T47D (cell line): Measurements from ENCODE around the gene ANKRD61.
"Not testable (repeated sequence)": the region's sequence is repeated elsewhere in the genome, so short reads cannot be mapped to it uniquely, and the experiment has no call there.

Experiments used
- DNase-seq, 2 experiments: peaks; one replicate each; pipeline versions ENCODE4 v3.0.0 to v3.0.0-alpha.2; 2011 to 2012; ENCODE audit warnings: low read depth in 1 of 2, low spot score in 1 of 2
- JUND ChIP-seq: IDR thresholded peaks from 2 replicates; pipeline ENCODE4 v1.6.1; 2012; ENCODE audit warnings: low read depth
- in situ Hi-C: cut with HindIII; loops from 2 replicates; pipeline ENCODE4 v1.10.0; 2016; ENCODE audit warnings: low sequenced_read_pairs, low pct_unique_long_range_greater_than_20kb

The ANKRD61 gene

DNA sequence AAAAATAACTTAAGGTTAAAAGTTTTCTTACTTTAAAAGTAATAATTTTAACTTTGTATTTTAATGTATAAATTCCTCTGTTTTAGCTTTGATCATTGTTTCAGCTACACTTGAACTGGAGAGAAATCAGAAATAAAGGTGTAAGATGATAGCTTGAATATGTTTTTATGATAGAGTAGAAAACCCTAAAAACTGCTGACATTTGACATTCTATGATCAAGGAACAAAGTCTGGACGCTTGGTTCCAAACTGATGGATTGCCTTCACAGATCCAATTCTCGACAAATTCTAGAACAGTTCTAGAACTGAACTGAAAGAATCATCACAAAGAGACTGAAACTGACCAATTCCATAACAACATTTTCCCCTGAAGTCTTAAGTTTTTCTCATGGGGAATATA is at the start of gene ANKRD61:
TSS of gene ANKRD61 (plus strand) at position 389 of the 400 bp plus-strand sequence. CDS start at position 389, 0 bp downstream.
- DNase-seq: no peak
- no peak for TF ChIP-seq JUND
- in situ Hi-C loops: no loop called here

GRCh38 chr7:5987061-5987460 is 44.1 kb upstream of the ANKRD61 start:
- in situ Hi-C loops, DNase-seq: not testable (repeated sequence)

GRCh38 chr7:5997210-5997808 is 33.9 kb upstream of the ANKRD61 start:
- in situ Hi-C loops: no loop called here
- TF ChIP-seq JUND: no peak
- peak; percentile 19 to 69 for DNase-seq

DNA sequence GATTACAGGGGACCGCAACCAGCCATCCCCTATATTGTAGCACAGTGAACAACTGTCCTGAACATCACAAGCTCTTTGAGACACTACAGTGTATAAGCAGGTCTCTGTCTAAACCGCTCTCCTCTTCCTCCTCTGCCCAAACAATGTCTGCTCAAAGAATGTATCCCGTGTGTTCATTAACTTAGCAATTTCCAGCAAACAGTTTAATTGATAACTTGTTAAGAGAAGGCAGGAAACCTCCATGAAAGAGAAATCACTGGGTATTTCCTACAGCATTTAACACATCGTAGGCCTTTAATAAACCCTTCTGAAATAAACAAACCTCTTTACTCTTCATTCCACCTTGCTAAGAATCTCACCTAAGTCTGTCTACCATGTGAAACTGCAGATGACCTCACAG is 23.8 kb upstream of the ANKRD61 start:
- TF ChIP-seq JUND: no peak
- no peak for DNase-seq
- in situ Hi-C loops: no loop called here

- in situ Hi-C loops, DNase-seq: not testable (repeated sequence)
These were observed 23.2 kb upstream of the ANKRD61 start for GRCh38 chr7:6007835-6008590.

- peak; percentile 96 to 100 for DNase-seq
- TF ChIP-seq JUND: no peak
- in situ Hi-C loops: no loop called here
These were observed 22.2 kb upstream of the ANKRD61 start, which contains the start of the genes AIMP2 and PMS2 for GRCh38 chr7:6008668-6009611. TSS of gene AIMP2 (plus strand) at chr7:6009272. CDS start at chr7:6009364, 92 bp downstream. TSS of gene PMS2 (minus strand) at chr7:6009049. CDS start at chr7:6009019, 30 bp downstream.

GRCh38 chr7:6010370-6010769 is 20.8 kb upstream of the ANKRD61 start:
- in situ Hi-C loops, DNase-seq: not testable (repeated sequence)

DNA sequence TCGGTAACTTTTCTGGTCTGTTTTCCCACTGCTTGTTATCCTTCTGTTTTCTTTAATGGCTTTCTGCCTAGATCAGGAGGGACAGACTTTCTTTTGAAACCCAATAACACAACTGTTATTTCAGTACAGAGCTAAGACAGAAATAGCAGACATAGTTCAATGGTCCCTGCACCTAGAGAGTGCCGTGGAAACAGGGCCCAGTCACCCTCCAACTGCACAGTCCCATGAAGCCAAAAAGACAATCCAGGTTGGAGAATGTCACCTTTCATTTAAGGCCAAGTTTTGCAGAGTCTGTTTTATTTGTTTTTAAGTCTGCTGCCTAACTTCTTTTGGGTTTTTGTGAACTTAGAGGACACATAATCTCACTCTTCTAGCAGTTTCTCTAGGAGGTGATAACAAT is 19.6 kb upstream of the ANKRD61 start:
- DNase-seq: no peak
- in situ Hi-C loops: no loop called here
- TF ChIP-seq JUND: no peak

DNA sequence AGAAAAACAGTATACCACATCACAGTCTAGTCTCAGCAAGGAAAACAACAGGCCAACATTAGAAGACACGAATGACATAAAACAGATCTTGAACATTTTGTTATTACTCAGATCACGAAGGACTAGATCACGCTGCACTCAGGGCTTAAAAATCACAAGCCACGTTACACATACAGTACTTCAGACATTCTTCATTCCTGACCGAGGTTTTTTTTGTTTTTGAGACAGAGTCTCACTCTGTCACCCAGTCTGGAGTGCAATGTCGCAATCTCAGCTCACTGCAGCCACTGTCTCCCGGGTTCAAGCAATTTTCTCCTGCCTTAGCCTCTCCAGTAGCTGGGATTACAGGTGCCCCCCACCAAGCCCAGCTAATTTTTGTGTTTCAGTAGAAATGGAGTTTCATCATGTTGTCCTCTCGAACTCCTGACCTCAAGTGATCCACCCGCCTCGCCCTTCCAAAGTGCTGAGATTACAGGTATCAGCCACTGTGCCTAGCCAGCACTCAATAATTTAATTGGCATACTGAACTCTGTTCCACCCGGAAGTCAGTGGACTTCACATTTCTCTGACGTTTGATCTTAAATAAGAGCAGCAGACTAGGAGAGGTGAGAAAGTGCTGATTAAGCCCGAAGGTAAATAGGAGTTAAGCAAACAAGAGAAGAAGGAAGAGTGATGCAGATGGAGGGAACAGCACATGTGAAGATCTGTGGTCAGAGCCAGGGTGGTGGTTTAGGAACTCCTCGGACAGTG is 18.6 kb upstream of the ANKRD61 start:
- in situ Hi-C loops: no loop called here
- no peak for TF ChIP-seq JUND
- DNase-seq: peak in 1 of 2 experiments; percentile 26

DNA sequence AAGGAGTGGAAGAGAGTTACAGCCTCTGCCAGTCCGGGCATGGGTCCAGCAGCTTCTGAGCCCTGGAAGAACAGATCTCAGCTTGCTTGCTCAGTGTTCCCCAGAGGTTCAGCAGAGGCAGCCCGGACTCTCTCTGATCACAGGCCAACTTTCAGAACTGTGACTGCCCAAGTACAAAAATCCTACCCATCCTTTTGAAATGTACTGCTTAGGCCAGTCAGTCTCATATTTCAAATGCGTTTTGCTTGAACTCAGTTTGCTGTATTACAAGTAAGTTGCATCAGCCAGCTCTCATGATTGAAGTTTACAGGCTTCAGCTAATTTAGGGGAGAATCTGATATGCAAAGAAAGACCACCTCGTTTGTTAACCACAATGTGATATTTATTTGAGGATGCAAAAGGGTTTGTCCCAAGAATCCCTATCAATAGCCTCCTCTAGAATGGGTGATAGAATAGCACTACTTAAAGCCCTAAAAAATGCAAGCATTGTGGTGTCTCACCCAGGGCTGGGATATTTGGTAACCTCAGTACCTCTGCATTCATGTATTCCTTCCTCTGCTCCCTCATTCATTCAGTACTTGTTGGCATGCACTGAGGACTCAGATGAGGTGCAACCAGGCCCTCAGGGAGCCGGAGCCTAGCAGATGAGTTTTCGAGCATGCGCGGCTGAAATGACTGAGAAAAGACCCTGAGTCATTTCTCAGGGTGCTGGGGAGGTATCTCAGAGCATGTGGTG is 15.1 kb upstream of the ANKRD61 start:
- peak in 1 of 2 experiments; percentile 58 for DNase-seq
- in situ Hi-C loops: no loop called here
- TF ChIP-seq JUND: no peak

DNA sequence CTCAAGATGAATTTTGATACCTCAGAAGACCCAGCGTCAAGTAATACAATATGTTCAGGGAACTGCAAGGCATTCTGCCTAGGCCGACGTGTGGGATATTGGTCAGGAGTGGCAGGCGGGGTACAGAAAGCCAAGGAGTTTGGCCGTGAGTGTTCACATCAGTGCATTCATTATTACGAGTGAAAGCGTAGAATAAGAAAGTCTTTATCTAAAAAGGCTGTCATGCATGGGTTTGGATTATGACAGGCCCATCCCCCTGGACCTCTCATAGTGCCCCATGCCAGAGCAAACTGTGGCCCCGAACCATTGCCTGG is 14.6 kb upstream of the ANKRD61 start:
- DNase-seq: no peak
- no peak for TF ChIP-seq JUND
- in situ Hi-C loops: no loop called here
